ENCODE results near the gene SPR. TPM values are rescaled to one million over a fixed set of nuclear protein-coding genes. Genes with fewer than 3 reads are reported as not detected.

The SPR gene
- total and polyA plus RNA-seq, 9 of the 15 experiments (the other 6 are each of a cell fraction or from before 2014, with no cell fraction given) = 7.7 to 38.3 (median 26.3) TPM

DNA sequence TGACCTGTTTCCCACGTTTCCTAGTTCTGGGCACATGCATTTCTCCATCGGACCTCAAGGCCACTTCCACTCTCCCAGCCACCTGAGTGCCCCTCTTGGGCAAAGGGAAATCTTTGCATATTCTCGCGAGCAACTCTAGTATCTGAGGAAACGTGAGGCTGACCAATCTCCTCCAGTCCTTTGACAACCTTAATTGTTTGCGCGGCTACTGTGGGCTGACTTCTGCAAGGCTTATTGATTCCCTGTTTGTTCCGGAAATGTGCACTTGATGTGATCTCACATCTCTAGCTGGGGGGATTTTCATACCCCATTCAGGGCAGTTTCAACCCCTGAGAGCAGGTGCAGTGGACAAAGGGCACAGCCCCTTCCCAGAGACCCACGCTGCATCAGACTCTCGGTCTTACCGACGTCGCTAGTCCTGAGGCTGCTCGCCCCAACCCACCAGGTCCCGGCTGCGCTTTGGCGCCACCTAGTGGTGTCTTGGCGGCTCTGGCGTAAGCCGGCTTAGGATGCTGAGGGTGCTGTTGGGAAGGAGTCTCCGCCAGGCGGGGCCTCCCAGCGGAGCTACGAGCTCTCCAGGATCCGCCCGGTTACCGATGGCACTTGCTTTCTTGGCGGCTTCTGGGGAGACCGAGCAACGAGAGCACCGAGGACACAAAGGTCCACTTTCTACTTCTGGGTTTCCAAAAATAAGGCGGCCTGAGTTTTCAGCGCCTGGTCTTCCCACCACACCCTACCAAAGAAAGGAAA, 24.8 kb upstream of the SPR start (continued):
- TF ChIP-seq, protein P1, sequence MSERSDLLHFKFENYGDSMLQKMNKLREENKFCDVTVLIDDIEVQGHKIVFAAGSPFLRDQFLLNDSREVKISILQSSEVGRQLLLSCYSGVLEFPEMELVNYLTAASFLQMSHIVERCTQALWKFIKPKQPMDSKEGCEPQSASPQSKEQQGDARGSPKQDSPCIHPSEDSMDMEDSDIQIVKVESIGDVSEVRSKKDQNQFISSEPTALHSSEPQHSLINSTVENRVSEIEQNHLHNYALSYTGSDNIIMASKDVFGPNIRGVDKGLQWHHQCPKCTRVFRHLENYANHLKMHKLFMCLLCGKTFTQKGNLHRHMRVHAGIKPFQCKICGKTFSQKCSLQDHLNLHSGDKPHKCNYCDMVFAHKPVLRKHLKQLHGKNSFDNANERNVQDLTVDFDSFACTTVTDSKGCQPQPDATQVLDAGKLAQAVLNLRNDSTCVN (CRISPR knock-in tag; IDR thresholded peaks at IDR 0.05) = no peak
- TF ChIP-seq UBTF (IDR thresholded peaks at IDR 0.05; ENCODE audit: borderline replicate concordance in 1 of 2, low read depth in 2 of 2, low read length in 2 of 2) = peak; percentile 27 to 37; a peak in 1 of 4 replicates
- TF ChIP-seq TCF3 (CRISPR knock-in tag; IDR thresholded peaks at IDR 0.05) = no peak
- peak; percentile 76 for TF ChIP-seq RB1 (IDR thresholded peaks at IDR 0.05; ENCODE audit: low read depth)
- TF ChIP-seq, protein P2, sequence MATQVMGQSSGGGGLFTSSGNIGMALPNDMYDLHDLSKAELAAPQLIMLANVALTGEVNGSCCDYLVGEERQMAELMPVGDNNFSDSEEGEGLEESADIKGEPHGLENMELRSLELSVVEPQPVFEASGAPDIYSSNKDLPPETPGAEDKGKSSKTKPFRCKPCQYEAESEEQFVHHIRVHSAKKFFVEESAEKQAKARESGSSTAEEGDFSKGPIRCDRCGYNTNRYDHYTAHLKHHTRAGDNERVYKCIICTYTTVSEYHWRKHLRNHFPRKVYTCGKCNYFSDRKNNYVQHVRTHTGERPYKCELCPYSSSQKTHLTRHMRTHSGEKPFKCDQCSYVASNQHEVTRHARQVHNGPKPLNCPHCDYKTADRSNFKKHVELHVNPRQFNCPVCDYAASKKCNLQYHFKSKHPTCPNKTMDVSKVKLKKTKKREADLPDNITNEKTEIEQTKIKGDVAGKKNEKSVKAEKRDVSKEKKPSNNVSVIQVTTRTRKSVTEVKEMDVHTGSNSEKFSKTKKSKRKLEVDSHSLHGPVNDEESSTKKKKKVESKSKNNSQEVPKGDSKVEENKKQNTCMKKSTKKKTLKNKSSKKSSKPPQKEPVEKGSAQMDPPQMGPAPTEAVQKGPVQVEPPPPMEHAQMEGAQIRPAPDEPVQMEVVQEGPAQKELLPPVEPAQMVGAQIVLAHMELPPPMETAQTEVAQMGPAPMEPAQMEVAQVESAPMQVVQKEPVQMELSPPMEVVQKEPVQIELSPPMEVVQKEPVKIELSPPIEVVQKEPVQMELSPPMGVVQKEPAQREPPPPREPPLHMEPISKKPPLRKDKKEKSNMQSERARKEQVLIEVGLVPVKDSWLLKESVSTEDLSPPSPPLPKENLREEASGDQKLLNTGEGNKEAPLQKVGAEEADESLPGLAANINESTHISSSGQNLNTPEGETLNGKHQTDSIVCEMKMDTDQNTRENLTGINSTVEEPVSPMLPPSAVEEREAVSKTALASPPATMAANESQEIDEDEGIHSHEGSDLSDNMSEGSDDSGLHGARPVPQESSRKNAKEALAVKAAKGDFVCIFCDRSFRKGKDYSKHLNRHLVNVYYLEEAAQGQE (IDR thresholded peaks at IDR 0.05; ENCODE audit: borderline replicate concordance) = peak; percentile 79
- TF ChIP-seq, protein P2 (CRISPR knock-in tag; IDR thresholded peaks at IDR 0.05; ENCODE audit: low read depth) = no peak
- TF ChIP-seq SMARCA4 (IDR thresholded peaks at IDR 0.05) = peak; percentile 67
- TF ChIP-seq YY1 (IDR thresholded peaks at IDR 0.05; ENCODE audit: borderline replicate concordance in 1 of 3, control insufficient read depth in 1 of 3, extremely low read depth in 1 of 3, insufficient read depth in 3 of 3, insufficient read length in 1 of 3, insufficient replicate concordance in 2 of 3, low read depth in 1 of 3, low read length in 2 of 3) = peak in 1 of 3 experiments; percentile 18
- TF ChIP-seq FOXK1 (CRISPR knock-in tag; IDR thresholded peaks at IDR 0.05; ENCODE audit: borderline replicate concordance) = no peak
- peak; percentile 70; the same call in 1 of the 2 replicates for TF ChIP-seq ZHX1 (conservative IDR thresholded peaks at IDR 0.05; ENCODE audit: low read length)
- TF ChIP-seq XRCC5 (IDR thresholded peaks at IDR 0.05; ENCODE audit: low read depth, low read length) = peak; percentile 91

Measured in K562 (cell line).